ENCODE measurements around the gene PRIMA1. TPM values are rescaled to one million over a fixed set of nuclear protein-coding genes. Genes with fewer than 3 reads are reported as not detected.

PRIMA1 gene
- total and polyA plus RNA-seq, 2 donors (not counting 1 experiment from before 2014, with no cell fraction given) = not detected

DNA sequence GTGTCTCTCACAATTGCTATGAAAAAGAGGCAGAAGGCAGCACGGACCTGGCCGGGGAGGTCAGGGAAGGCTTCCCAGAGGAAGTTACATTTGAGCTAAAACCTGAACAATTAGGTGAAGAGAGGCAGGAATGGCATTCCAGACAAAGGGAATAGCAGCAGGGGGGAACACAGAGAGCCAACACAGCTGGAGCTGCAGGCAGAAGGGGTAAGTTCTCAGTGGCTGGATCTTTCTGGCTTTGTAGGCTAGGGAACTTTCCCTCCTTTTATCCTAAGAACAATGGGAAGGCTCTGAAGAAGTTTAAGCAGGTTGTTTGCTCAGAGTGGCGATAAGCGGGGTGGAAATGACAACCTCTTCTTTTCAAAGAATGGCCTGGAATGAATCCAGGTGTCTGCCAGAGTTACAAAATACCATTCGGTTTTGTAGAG lies 100.0 kb downstream of the PRIMA1 start:
- H3K4me3 Mint-ChIP-seq = no peak overlapping the region
- H3K27ac ChIP-seq (ENCODE audit: low read length in 2 of 2) = no peak overlapping the region
- H2AFZ ChIP-seq (ENCODE audit: insufficient read depth, low read depth, low read length, poor library complexity, severe bottlenecking) = no peak overlapping the region
- H3K36me3 ChIP-seq (replicated peaks in 1 of 2; ENCODE audit: control extremely low read depth in 1 of 2, control insufficient read depth in 1 of 2, extremely low read depth in 1 of 2, insufficient read depth in 2 of 2, low read length in 1 of 2) = no peaks in the 10 kb centered on the region
- no peaks in the 10 kb centered on the region for H3K79me2 ChIP-seq (ENCODE audit: control insufficient read depth, insufficient read depth, low read length)
- no peak overlapping the region for H3K9ac ChIP-seq (ENCODE audit: low read length)
- no peak overlapping the region for H3K4me3 ChIP-seq (ENCODE audit: control extremely low read depth in 1 of 5, extremely low read depth in 1 of 5, insufficient read depth in 1 of 5, low read depth in 2 of 5, low read length in 4 of 5)
- H4K20me1 ChIP-seq (ENCODE audit: control insufficient read depth, insufficient read depth, low read length, poor library complexity, severe bottlenecking) = no peaks in the 10 kb centered on the region
- H3K9me3 ChIP-seq (ENCODE audit: control extremely low read depth in 1 of 3, control insufficient read depth in 2 of 3, insufficient read depth in 1 of 3, low read length in 2 of 3) = no peaks in the 10 kb centered on the region
- no peak overlapping the region for H3K27ac Mint-ChIP-seq
- H3K9me3 Mint-ChIP-seq (ENCODE audit: insufficient read depth) = no peaks in the 10 kb centered on the region
- DNase-seq (no peak), ATAC-seq (ENCODE audit: low read depth) (no peak)
- H3K27me3 Mint-ChIP-seq = peaks cover 35% of the 10 kb centered on the region
- H3K4me1 Mint-ChIP-seq = no peaks in the 10 kb centered on the region
- ChIA-PET POLR2A (no interaction called here), CTCF (no interaction called here)
- intact Hi-C loops (cut with micrococcal nuclease) = no loop called here
- 44% methylated on average over 5 of the region's 5 CpGs for WGBS (ENCODE audit: insufficient coverage)
- no peak overlapping the region for H3K4me2 ChIP-seq (replicated peaks; ENCODE audit: low read depth, low read length, poor library complexity, severe bottlenecking)
- peaks cover 0 to 7% (median 0%) of the 10 kb centered on the region in 4 experiments for H3K27me3 ChIP-seq (replicated peaks in 1 of 4; ENCODE audit: control extremely low read depth in 1 of 4, control insufficient read depth in 3 of 4, insufficient read depth in 4 of 4, low read length in 3 of 4)
- H3K4me1 ChIP-seq (ENCODE audit: control insufficient read depth in 2 of 2, insufficient read depth in 2 of 2, low read length in 2 of 2) = no peaks in the 10 kb centered on the region
- TF ChIP-seq, protein P1, sequence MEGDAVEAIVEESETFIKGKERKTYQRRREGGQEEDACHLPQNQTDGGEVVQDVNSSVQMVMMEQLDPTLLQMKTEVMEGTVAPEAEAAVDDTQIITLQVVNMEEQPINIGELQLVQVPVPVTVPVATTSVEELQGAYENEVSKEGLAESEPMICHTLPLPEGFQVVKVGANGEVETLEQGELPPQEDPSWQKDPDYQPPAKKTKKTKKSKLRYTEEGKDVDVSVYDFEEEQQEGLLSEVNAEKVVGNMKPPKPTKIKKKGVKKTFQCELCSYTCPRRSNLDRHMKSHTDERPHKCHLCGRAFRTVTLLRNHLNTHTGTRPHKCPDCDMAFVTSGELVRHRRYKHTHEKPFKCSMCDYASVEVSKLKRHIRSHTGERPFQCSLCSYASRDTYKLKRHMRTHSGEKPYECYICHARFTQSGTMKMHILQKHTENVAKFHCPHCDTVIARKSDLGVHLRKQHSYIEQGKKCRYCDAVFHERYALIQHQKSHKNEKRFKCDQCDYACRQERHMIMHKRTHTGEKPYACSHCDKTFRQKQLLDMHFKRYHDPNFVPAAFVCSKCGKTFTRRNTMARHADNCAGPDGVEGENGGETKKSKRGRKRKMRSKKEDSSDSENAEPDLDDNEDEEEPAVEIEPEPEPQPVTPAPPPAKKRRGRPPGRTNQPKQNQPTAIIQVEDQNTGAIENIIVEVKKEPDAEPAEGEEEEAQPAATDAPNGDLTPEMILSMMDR (IDR thresholded peaks at IDR 0.05) = no peak
- TF ChIP-seq EZH2 (IDR thresholded peaks at IDR 0.05; ENCODE audit: borderline replicate concordance, insufficient read depth, low read depth, low read length, poor library complexity, severe bottlenecking) = no peak

DNA sequence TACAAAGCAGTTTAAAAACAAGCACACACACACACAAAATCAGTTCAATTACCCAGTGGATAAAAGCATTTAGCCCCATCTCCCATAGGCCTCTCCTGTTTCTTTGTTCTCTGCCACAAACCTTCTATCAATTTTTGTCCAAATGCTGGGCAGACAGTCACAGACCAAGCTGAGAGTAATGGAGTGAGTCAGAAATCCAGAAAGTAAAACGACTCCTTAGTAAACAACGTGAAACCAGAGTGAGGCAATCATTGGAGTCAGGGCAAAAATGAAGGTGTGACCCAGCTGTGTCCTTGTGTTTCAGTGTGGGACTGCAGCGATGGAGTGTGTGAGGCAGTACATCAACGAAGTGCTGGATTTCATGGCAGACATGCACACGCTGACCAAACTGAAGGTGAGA lies 102.0 kb downstream of the PRIMA1 start:
- intact Hi-C loops (cut with micrococcal nuclease) = no loop called here
- ATAC-seq (ENCODE audit: low read depth) = no peak

More for the DNA sequence above, 102.0 kb downstream of the PRIMA1 start:
- Histone ChIP-seq H3K4me2 (replicated peaks; ENCODE audit: low read depth, low read length, poor library complexity, severe bottlenecking) (no peak overlapping the region), H3K4me1 (ENCODE audit: control insufficient read depth in 2 of 2, insufficient read depth in 2 of 2, low read length in 2 of 2) (no peaks in the 10 kb centered on the region), H3K79me2 (ENCODE audit: control insufficient read depth, insufficient read depth, low read length) (no peaks in the 10 kb centered on the region), H4K20me1 (ENCODE audit: control insufficient read depth, insufficient read depth, low read length, poor library complexity, severe bottlenecking) (no peaks in the 10 kb centered on the region), H2AFZ (ENCODE audit: insufficient read depth, low read depth, low read length, poor library complexity, severe bottlenecking) (no peak overlapping the region), H3K9ac (ENCODE audit: low read length) (no peak overlapping the region), H3K36me3 (replicated peaks in 1 of 2; ENCODE audit: control extremely low read depth in 1 of 2, control insufficient read depth in 1 of 2, extremely low read depth in 1 of 2, insufficient read depth in 2 of 2, low read length in 1 of 2) (no peaks in the 10 kb centered on the region), H3K9me3 (ENCODE audit: control extremely low read depth in 1 of 3, control insufficient read depth in 2 of 3, insufficient read depth in 1 of 3, low read length in 2 of 3) (no peaks in the 10 kb centered on the region), H3K27ac (ENCODE audit: low read length in 2 of 2) (no peak overlapping the region), H3K27me3 (replicated peaks in 1 of 4; ENCODE audit: control extremely low read depth in 1 of 4, control insufficient read depth in 3 of 4, insufficient read depth in 4 of 4, low read length in 3 of 4) (peaks cover 0 to 7% (median 0%) of the 10 kb centered on the region in 4 experiments), H3K4me3 (ENCODE audit: control extremely low read depth in 1 of 5, extremely low read depth in 1 of 5, insufficient read depth in 1 of 5, low read depth in 2 of 5, low read length in 4 of 5) (no peak overlapping the region)
- Mint-ChIP-seq H3K4me1 (no peaks in the 10 kb centered on the region), H3K27me3 (peaks cover 35% of the 10 kb centered on the region), H3K4me3 (no peak overlapping the region), H3K27ac (no peak overlapping the region), H3K9me3 (ENCODE audit: insufficient read depth) (no peaks in the 10 kb centered on the region)
- CTCF ChIA-PET = no interaction called here
- 83% methylated on average over 5 of the region's 5 CpGs for WGBS (ENCODE audit: insufficient coverage)
- no peak for DNase-seq
- POLR2A ChIA-PET = no interaction called here
- no peak for TF ChIP-seq EZH2 (IDR thresholded peaks at IDR 0.05; ENCODE audit: borderline replicate concordance, insufficient read depth, low read depth, low read length, poor library complexity, severe bottlenecking)
- TF ChIP-seq, protein P1 (IDR thresholded peaks at IDR 0.05) = no peak
